LNCaP clone FGC (cell line): ENCODE results near the gene MOGAT2.
A peak's percentile ranks its signal among the peaks of the same experiment; 100 is the strongest.

ENCODE experiments used
- DNase-seq: peaks from one replicate; pipeline ENCODE4 v3.0.0-alpha.2; 2011; ENCODE audit warnings: low read depth
- H3K4me3 ChIP-seq: 2 replicates; pipeline ENCODE4 v1.5.1; 2011; ENCODE audit warnings: mild to moderate bottlenecking, low read depth, low read length, control low read depth
- TF ChIP-seq, protein P1 (sequence below): IDR thresholded peaks from 2 replicates; pipeline ENCODE4 v1.5.1; 2012; ENCODE audit warnings: mild to moderate bottlenecking; ENCODE audit not compliant: control insufficient read depth, insufficient read depth; ENCODE audit errors: extremely low read depth

MOGAT2 gene

DNA sequence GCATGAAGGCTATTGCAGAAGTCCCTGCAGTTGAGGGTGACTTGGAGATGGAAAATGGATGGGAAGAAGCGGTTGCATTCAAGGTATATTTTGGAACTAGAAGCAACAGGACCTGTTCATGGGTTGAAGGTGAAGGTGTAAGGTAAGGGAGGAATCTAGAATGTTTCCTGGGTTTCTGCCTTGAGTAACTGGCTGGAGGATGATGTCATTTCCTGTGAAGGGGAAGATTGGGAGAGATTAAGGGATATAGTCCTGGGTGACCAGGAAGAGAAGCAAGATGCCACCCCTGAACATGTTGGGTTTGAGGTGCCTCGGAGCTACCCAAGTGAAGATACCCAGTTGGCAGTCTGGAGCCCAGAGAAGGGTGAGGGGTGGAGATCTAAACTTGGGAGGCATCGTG lies 12.1 kb upstream of the MOGAT2 start:
- no peak for DNase-seq
- no peak overlapping the region for H3K4me3 ChIP-seq
- TF ChIP-seq, protein P1, sequence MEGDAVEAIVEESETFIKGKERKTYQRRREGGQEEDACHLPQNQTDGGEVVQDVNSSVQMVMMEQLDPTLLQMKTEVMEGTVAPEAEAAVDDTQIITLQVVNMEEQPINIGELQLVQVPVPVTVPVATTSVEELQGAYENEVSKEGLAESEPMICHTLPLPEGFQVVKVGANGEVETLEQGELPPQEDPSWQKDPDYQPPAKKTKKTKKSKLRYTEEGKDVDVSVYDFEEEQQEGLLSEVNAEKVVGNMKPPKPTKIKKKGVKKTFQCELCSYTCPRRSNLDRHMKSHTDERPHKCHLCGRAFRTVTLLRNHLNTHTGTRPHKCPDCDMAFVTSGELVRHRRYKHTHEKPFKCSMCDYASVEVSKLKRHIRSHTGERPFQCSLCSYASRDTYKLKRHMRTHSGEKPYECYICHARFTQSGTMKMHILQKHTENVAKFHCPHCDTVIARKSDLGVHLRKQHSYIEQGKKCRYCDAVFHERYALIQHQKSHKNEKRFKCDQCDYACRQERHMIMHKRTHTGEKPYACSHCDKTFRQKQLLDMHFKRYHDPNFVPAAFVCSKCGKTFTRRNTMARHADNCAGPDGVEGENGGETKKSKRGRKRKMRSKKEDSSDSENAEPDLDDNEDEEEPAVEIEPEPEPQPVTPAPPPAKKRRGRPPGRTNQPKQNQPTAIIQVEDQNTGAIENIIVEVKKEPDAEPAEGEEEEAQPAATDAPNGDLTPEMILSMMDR = no peak

DNA sequence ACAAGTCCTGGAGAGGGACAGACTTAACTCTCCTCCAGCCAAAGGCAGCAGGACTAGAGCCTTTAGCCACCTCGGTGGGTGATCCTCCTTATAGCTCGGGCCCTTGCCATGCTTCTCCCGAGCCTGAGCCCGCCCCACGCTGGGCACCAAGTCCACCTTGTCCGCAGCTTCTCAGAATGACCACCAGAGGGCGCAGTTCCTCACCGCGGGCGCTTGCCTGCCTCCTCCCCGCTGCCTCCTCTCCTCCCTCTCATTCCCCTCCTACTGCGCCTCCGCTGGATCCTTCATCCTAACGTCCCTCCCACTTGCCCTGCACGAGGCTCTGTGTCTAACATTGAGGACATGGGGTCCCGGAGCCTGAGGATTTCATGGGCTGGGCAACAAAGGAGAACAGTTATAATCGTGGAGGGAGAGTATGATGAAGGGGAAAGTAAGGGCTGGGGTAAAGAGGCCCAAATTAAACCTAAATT lies 11.3 kb upstream of the MOGAT2 start:
- no peak overlapping the region for H3K4me3 ChIP-seq
- TF ChIP-seq, protein P1 = peak; percentile 97
- no peak for DNase-seq

DNA sequence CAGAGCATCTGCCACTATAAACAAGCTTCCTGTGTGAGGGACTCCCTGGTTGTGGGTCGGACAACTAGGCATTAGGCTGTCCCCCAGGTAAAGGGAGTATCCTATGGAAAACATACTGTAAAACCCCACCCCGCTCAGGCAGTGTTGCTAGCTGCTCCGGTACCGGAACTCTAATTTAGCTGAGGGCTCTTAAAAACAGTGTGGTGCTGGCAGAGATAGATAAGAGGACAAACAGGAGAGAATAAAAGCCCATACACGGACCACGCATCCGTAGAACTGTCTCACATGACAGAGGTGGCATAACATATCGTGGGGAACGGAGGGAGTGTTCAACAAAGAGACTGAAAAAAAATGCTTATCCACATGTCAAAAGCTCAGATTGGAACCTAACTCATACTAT lies 3.4 kb upstream of the MOGAT2 start:
- H3K4me3 ChIP-seq = no peak overlapping the region
- TF ChIP-seq, protein P1 = no peak
- no peak for DNase-seq

DNA sequence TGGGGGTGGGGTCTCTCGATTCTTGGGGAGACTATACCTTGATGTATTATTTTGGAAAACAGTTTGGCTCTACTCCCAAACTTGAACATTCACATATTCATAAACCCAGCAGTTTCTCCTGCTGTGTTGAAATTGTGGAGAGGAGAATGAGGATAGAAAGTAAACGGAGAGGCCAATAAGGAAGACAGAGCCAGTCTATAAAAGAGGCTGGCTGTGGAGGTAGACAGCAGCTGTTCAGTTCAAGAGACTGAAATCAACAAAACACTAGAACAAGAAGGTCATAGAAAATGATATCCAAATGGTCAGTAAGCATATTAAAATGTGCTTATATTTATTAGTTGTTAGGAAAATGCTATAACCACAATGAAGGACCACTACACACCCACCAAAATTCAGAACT lies 1.9 kb upstream of the MOGAT2 start:
- TF ChIP-seq, protein P1 = no peak
- no peak overlapping the region for H3K4me3 ChIP-seq
- DNase-seq = no peak

DNA sequence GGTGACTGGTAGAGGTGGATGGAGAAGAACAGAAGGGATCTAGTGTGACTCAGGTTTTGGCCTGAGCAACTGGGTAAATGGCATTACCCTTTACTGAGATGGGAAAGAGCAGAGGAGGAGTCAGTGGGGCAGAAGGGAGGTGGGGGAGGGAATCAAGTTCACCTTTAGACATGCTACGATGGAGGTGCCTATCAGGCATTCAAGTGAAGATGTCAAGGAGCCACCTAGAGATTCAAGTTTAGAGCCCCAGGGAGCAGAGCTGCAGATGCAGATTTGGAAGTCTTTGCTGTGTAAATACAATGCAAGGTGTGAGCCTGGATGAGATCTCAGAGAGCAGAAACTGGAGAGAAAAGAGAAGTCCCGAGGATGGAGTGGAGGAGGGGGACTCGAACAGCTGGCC lies 979 bp upstream of the MOGAT2 start:
- DNase-seq = no peak
- H3K4me3 ChIP-seq = no peak overlapping the region
- TF ChIP-seq, protein P1 = no peak

DNA sequence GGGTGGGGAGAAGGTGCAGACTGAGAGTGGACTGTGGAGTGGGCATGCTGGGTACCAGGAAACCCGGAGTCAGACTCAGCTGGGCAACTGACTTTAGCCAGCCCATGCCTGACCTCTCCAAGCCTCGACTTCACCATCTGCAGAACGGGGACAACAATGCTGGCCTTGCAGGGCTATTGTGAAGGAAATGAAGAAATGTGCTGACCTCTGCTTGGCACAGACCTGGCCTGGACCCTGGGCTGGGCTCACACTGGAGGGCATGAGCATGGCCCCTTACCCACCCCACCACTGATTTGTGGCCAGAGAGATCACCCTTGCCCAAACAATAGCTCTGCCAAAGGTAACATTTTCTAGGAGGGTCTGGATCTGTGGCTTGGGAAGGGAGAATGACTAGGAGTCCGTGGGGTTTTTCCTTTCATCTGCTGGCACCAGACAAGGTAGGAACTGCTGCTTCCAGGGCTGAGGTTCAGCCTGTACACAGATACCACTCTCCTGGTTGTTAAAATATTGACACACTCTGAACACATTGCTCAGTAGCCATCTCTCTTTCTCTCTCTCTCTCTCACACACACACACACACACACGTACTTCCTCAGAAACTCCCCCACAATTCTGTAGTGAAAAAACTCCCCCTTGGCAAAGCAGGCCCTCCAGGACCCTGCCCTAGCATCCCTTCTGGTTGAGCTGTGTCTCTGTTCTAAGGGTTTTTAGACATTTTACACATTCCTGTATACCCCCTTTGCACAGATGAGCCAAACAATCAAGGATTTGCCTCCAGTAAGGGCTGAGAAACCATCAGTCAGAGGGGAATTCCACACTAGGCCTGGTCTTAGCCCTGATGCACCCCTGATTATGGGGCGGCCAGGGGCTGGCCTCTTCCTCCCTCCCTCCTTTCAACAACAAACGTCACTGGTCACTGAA lies 1.0 kb downstream of the MOGAT2 start:
- H3K4me3 ChIP-seq = no peak overlapping the region
- TF ChIP-seq, protein P1 = no peak
- peak; percentile 62 for DNase-seq
